ENCODE measurements around the gene HTATSF1. TPM values are rescaled to one million over a fixed set of nuclear protein-coding genes. Genes with fewer than 3 reads are reported as not detected.

The HTATSF1 gene
- polyA plus RNA-seq, 3 donors = 1.9 to 20.5 (median 14.2) TPM

- Histone ChIP-seq H4K20me1 (ENCODE audit: insufficient read depth, low read length) (no peaks in the 10 kb centered on the region), H3K79me2 (ENCODE audit: insufficient read depth, low read length) (no peaks in the 10 kb centered on the region), H3K9ac (ENCODE audit: insufficient read depth, low read length, poor library complexity, severe bottlenecking) (no peak overlapping the region), H2AFZ (ENCODE audit: insufficient read depth, low read depth, low read length, poor library complexity, severe bottlenecking) (no peak overlapping the region), H3K27ac (ENCODE audit: low read depth in 1 of 2, low read length in 2 of 2) (no peak overlapping the region), H3K9me3 (replicated peaks in 1 of 2; ENCODE audit: control insufficient read depth in 1 of 2, insufficient read depth in 1 of 2, low read length in 2 of 2) (peaks cover 9 to 16% of the 10 kb centered on the region in 2 donors), H3K36me3 (replicated peaks in 1 of 2; ENCODE audit: control insufficient read depth in 1 of 2, insufficient read depth in 2 of 2, low read length in 2 of 2) (no peaks in the 10 kb centered on the region), H3K4me1 (ENCODE audit: control insufficient read depth in 1 of 2, insufficient read depth in 2 of 2, low read length in 2 of 2) (no peaks in the 10 kb centered on the region), H3K4me3 (replicated peaks in 1 of 3; ENCODE audit: low read depth in 2 of 3, low read length in 3 of 3) (no peak overlapping the region), H3K27me3 (ENCODE audit: control insufficient read depth in 2 of 2, insufficient read depth in 2 of 2, low read length in 2 of 2) (no peaks in the 10 kb centered on the region), H3K4me2 (replicated peaks; ENCODE audit: extremely low read depth, low read length, poor library complexity, severe bottlenecking) (no peak overlapping the region)
- DNase-seq = no peak
- H3K27me3 Mint-ChIP-seq (ENCODE audit: low read depth in 3 of 3) = peaks cover 0 to 4% (median 0%) of the 10 kb centered on the region in 3 donors
- H3K36me3 Mint-ChIP-seq = no peaks in the 10 kb centered on the region
- WGBS (ENCODE audit: insufficient coverage) = no CpG with 5 or more reads among the region's 2 CpGs
- intact Hi-C loops (cut with micrococcal nuclease) = no loop called here
- peaks cover 6 to 21% (median 13%) of the 10 kb centered on the region in 7 donors for H3K9me3 Mint-ChIP-seq
- H3K4me1 Mint-ChIP-seq = no peaks in the 10 kb centered on the region
- no peak overlapping the region for H3K4me3 Mint-ChIP-seq
- no peak for TF ChIP-seq CTCF (IDR thresholded peaks at IDR 0.05)
- no peak overlapping the region for H3K27ac Mint-ChIP-seq
Observed at GRCh38 chrX:136477026-136477425, 20.4 kb upstream of the HTATSF1 start.

- no peak for TF ChIP-seq CTCF (IDR thresholded peaks at IDR 0.05)
- Histone ChIP-seq H3K79me2 (ENCODE audit: insufficient read depth, low read length) (no peaks in the 10 kb centered on the region), H3K9me3 (replicated peaks in 1 of 2; ENCODE audit: control insufficient read depth in 1 of 2, insufficient read depth in 1 of 2, low read length in 2 of 2) (no peaks in the 10 kb centered on the region), H3K36me3 (replicated peaks in 1 of 2; ENCODE audit: control insufficient read depth in 1 of 2, insufficient read depth in 2 of 2, low read length in 2 of 2) (no peaks in the 10 kb centered on the region), H3K4me3 (replicated peaks in 1 of 3; ENCODE audit: low read depth in 2 of 3, low read length in 3 of 3) (no peak overlapping the region), H2AFZ (ENCODE audit: insufficient read depth, low read depth, low read length, poor library complexity, severe bottlenecking) (no peak overlapping the region), H3K4me1 (ENCODE audit: control insufficient read depth in 1 of 2, insufficient read depth in 2 of 2, low read length in 2 of 2) (no peaks in the 10 kb centered on the region), H3K27me3 (ENCODE audit: control insufficient read depth in 2 of 2, insufficient read depth in 2 of 2, low read length in 2 of 2) (no peaks in the 10 kb centered on the region), H3K4me2 (replicated peaks; ENCODE audit: extremely low read depth, low read length, poor library complexity, severe bottlenecking) (no peak overlapping the region), H3K27ac (ENCODE audit: low read depth in 1 of 2, low read length in 2 of 2) (no peak overlapping the region), H4K20me1 (ENCODE audit: insufficient read depth, low read length) (no peaks in the 10 kb centered on the region), H3K9ac (ENCODE audit: insufficient read depth, low read length, poor library complexity, severe bottlenecking) (no peak overlapping the region)
- Mint-ChIP-seq H3K4me3 (no peak overlapping the region), H3K27me3 (ENCODE audit: low read depth in 3 of 3) (peaks cover 0 to 4% (median 4%) of the 10 kb centered on the region in 3 donors), H3K4me1 (no peaks in the 10 kb centered on the region), H3K36me3 (no peaks in the 10 kb centered on the region), H3K9me3 (peaks cover 0 to 3% (median 0%) of the 10 kb centered on the region in 7 donors), H3K27ac (no peak overlapping the region)
- WGBS (ENCODE audit: insufficient coverage) = no CpG with 5 or more reads among the region's 4 CpGs
- intact Hi-C loops (cut with micrococcal nuclease) = no loop called here
- no peak for DNase-seq
Observed at GRCh38 chrX:136480383-136480782, 17.0 kb upstream of the HTATSF1 start.

All from CD14-positive monocyte (primary cell).